T1000 (cell line): Measurements from ENCODE around the gene SORCS3.

Experiments
- DNase-seq: peaks from one replicate; lab custom pipeline; 2025; ENCODE audit warnings: mixed read lengths; lab: John Stamatoyannopoulos, UW

SORCS3 gene

GRCh38 chr10:105266966-105267539, 626.0 kb downstream of the SORCS3 start:
- no peak for DNase-seq

GRCh38 chr10:105268961-105269360, 627.9 kb downstream of the SORCS3 start:
- DNase-seq: no peak

- no peak for DNase-seq
Measured at GRCh38 chr10:105269689-105270088, 628.6 kb downstream of the SORCS3 start.

GRCh38 chr10:105274556-105275070, 633.5 kb downstream of the SORCS3 start:
- DNase-seq: no peak

- DNase-seq: no peak
Measured at GRCh38 chr10:105278439-105278838, 637.3 kb downstream of the SORCS3 start.

- DNase-seq: no peak
Measured at GRCh38 chr10:105279101-105279500, 638.0 kb downstream of the SORCS3 start.

GRCh38 chr10:105280895-105281294, 639.8 kb downstream of the SORCS3 start:
- no peak for DNase-seq

GRCh38 chr10:105284476-105285215, 643.6 kb downstream of the SORCS3 start:
- DNase-seq: no peak

- no peak for DNase-seq
Measured at GRCh38 chr10:105288026-105288425, 646.9 kb downstream of the SORCS3 start.

GRCh38 chr10:105288613-105289012, 647.5 kb downstream of the SORCS3 start:
- DNase-seq: no peak

GRCh38 chr10:105291571-105291970, 650.5 kb downstream of the SORCS3 start:
- no peak for DNase-seq

- DNase-seq: no peak
Measured at GRCh38 chr10:105292236-105292635, 651.1 kb downstream of the SORCS3 start.
